ENCODE results near the gene BLM.
A peak's percentile ranks its signal among the peaks of the same experiment; 100 is the strongest.
"Not testable (repeated sequence)": the region's sequence is repeated elsewhere in the genome, so short reads cannot be mapped to it uniquely, and the experiment has no call there.

The BLM gene

GRCh38 chr15:90845201-90845949 is 128.2 kb downstream of the BLM start:
- peak; percentile 80 for DNase-seq (ENCODE audit: low read depth, low spot score)

- DNase-seq (ENCODE audit: low read depth, low spot score), result not testable (repeated sequence)
Observed at GRCh38 chr15:90849424-90849823, 132.3 kb downstream of the BLM start.

DNA sequence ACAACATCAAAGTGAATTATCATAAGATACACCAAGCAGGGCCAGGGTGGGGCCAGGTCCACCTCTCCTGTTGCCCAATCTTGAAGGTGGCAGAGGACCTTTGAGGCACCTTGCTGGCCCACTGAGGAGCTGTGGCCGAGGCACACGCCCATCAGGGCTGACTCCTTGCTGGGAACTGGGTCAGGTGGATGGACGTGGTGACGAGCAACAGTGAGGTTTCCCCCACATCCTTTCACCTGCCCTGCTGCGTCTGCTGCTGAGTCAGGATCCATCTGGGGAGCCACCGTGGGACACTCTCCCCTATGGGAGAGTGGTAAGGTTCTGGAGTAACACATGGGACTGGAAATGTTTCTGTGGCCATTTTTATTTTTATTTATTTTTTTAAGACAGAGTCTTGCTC is 134.0 kb downstream of the BLM start:
- DNase-seq (ENCODE audit: low read depth, low spot score), result no peak

DNA sequence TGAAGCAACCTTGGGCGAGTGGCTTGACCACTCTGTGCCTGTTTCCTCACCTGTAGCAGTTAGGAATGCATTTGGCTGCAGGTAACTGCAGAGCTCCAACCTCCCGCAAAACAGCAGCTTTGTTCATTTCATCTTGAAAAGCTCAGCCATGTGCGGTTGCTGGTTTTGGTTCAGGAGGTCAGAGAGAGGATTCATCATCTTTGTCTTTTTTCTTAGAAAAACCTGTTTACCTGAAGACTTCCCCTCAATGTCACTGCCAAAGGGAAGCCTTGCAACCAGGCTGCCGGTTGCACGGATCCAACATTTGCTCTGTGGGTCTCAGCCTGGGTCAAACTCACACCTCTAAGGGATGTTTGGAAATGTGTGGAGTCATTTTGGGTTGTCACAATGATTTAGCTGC is 134.8 kb downstream of the BLM start:
- DNase-seq (ENCODE audit: low read depth, low spot score), result no peak

GRCh38 chr15:90855139-90855538 is 138.0 kb downstream of the BLM start:
- no peak for DNase-seq (ENCODE audit: low read depth, low spot score)

- no peak for DNase-seq (ENCODE audit: low read depth, low spot score)
Observed at GRCh38 chr15:90857337-90857736, 140.2 kb downstream of the BLM start.

DNA sequence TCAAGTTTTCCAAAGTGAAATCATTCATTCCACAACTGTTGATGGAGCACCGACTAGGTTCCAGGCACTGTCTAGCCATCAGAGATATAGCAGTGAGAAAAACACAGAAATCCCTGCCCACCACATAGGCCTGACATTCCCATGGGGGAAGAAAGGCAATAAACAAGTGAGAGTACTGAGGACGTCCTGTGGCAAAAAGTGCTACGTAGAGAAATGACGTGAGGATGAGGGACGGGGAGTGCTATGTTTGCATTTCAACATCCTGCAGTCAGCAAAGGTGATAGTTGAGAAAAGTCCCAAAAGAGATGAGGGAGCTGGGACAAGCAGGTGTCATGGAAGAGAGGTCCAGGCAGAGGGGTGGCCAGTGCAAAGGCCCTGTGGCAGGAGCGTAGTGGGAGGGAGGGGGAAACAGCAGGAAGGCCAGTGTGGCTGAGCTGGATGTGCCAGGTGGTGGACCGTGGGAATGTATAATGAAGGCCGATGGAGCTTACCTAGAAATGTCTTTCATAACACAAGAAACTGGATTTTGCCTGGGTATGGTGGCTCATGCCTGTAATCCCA is 140.8 kb downstream of the BLM start:
- DNase-seq (ENCODE audit: low read depth, low spot score), result no peak

GRCh38 chr15:90859234-90860131 is 142.3 kb downstream of the BLM start:
- DNase-seq (ENCODE audit: low read depth, low spot score), result no peak

GRCh38 chr15:90860450-90860849 is 143.3 kb downstream of the BLM start:
- no peak for DNase-seq (ENCODE audit: low read depth, low spot score)

GRCh38 chr15:90860942-90861675 is 144.0 kb downstream of the BLM start:
- DNase-seq (ENCODE audit: low read depth, low spot score), result peak; percentile 76

DNA sequence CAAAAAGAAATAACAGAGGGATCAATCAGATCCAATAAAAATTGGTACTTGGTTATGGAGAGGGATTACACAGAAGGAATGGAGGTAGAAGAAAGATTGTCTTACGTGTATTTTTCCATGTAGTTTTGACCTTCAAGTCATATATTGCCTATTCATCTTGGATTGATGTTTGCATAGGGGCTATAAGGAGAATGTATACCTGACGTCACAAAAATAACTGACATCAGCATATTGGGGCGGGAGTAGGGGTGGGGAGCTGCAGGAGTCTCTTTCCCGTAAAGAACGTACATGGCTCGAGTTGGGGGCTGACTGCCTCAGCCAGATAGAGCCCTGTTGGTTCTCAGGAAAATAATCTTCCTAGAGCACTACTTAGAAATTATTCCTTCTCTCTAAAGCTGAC is 145.3 kb downstream of the BLM start:
- no peak for DNase-seq (ENCODE audit: low read depth, low spot score)

GRCh38 chr15:90862964-90863778 is 146.0 kb downstream of the BLM start:
- no peak for DNase-seq (ENCODE audit: low read depth, low spot score)

GRCh38 chr15:90863987-90864386 is 146.8 kb downstream of the BLM start:
- DNase-seq (ENCODE audit: low read depth, low spot score), result no peak

DNA sequence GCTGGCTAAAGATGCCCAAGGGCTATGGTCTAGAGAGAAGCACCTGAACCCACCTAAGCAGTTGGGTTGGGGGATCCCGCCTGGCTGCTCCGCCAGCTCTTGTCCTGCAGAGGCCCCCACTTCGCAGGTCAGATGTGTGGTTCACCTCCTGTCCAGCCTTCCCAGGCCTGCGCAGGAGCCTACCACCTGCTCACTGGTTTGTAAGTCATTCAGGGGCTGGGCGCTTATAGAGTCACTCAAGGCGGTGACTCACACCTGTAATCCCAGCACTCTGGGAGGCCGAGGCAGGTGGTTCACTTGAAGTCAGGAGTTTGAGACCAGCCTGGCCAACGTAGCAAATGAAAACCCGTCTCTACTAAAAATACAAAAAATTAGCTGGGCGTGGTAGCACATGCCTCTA is 147.4 kb downstream of the BLM start:
- no peak for DNase-seq (ENCODE audit: low read depth, low spot score)

DNA sequence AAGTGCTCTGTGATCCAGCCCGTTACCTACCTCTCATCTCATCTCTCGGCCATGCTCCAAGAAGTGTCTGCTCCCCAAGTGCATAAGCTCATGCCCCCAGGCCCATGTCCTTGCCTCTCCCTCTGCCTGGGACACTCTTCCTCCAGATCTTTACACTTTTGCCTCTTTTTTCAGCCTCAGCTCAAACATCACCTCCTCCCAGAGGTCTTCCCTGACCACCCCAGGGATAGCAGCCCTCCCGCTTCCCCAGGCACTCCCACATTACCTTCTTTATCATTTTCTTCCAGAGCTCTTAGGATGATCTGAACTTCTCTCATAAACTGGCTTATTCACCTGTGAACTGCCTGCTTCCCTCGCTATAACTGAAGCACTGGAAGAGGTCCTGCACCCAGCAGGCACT is 148.6 kb downstream of the BLM start:
- no peak for DNase-seq (ENCODE audit: low read depth, low spot score)

Measured in astrocyte of the hippocampus (primary cell).